Measurements from ENCODE around the gene VIL1.

VIL1 gene

GRCh38 chr2:218398437-218399390, 20.2 kb upstream of the VIL1 start:
- no peak for TF ChIP-seq TCF4 (CRISPR knock-in tag; IDR thresholded peaks at IDR 0.05; ENCODE audit: borderline replicate concordance)
- TF ChIP-seq GLIS3 (CRISPR knock-in tag; IDR thresholded peaks at IDR 0.05): no peak
- no peak for TF ChIP-seq BACH2 (CRISPR knock-in tag; IDR thresholded peaks at IDR 0.05; ENCODE audit: borderline replicate concordance)
- no peak for TF ChIP-seq SNAI2 (CRISPR knock-in tag; IDR thresholded peaks at IDR 0.05)
- no peak for TF ChIP-seq OSR1 (CRISPR knock-in tag; IDR thresholded peaks at IDR 0.05)
- no peak for TF ChIP-seq ISL1 (CRISPR knock-in tag; IDR thresholded peaks at IDR 0.05)
- no peak for TF ChIP-seq ARNTL (CRISPR knock-in tag; IDR thresholded peaks at IDR 0.05; ENCODE audit: borderline replicate concordance, low read depth)
- no peak for TF ChIP-seq TOX (CRISPR knock-in tag; IDR thresholded peaks at IDR 0.05; ENCODE audit: borderline replicate concordance)
- TF ChIP-seq ZFP30 (CRISPR knock-in tag; IDR thresholded peaks at IDR 0.05): no peak
- TF ChIP-seq ZNF8 (CRISPR knock-in tag; IDR thresholded peaks at IDR 0.05): no peak
- TF ChIP-seq, protein P1, sequence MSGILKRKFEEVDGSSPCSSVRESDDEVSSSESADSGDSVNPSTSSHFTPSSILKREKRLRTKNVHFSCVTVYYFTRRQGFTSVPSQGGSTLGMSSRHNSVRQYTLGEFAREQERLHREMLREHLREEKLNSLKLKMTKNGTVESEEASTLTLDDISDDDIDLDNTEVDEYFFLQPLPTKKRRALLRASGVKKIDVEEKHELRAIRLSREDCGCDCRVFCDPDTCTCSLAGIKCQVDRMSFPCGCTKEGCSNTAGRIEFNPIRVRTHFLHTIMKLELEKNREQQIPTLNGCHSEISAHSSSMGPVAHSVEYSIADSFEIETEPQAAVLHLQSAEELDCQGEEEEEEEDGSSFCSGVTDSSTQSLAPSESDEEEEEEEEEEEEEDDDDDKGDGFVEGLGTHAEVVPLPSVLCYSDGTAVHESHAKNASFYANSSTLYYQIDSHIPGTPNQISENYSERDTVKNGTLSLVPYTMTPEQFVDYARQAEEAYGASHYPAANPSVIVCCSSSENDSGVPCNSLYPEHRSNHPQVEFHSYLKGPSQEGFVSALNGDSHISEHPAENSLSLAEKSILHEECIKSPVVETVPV (CRISPR knock-in tag; IDR thresholded peaks at IDR 0.05): no peak
- TF ChIP-seq, protein P2, sequence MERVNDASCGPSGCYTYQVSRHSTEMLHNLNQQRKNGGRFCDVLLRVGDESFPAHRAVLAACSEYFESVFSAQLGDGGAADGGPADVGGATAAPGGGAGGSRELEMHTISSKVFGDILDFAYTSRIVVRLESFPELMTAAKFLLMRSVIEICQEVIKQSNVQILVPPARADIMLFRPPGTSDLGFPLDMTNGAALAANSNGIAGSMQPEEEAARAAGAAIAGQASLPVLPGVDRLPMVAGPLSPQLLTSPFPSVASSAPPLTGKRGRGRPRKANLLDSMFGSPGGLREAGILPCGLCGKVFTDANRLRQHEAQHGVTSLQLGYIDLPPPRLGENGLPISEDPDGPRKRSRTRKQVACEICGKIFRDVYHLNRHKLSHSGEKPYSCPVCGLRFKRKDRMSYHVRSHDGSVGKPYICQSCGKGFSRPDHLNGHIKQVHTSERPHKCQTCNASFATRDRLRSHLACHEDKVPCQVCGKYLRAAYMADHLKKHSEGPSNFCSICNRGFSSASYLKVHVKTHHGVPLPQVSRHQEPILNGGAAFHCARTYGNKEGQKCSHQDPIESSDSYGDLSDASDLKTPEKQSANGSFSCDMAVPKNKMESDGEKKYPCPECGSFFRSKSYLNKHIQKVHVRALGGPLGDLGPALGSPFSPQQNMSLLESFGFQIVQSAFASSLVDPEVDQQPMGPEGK (CRISPR knock-in tag; IDR thresholded peaks at IDR 0.05; ENCODE audit: borderline replicate concordance): no peak
- TF ChIP-seq PPARA (CRISPR knock-in tag; IDR thresholded peaks at IDR 0.05; ENCODE audit: borderline replicate concordance): no peak
- TF ChIP-seq, protein P3, sequence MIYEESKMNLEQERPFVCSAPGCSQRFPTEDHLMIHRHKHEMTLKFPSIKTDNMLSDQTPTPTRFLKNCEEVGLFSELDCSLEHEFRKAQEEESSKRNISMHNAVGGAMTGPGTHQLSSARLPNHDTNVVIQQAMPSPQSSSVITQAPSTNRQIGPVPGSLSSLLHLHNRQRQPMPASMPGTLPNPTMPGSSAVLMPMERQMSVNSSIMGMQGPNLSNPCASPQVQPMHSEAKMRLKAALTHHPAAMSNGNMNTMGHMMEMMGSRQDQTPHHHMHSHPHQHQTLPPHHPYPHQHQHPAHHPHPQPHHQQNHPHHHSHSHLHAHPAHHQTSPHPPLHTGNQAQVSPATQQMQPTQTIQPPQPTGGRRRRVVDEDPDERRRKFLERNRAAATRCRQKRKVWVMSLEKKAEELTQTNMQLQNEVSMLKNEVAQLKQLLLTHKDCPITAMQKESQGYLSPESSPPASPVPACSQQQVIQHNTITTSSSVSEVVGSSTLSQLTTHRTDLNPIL (CRISPR knock-in tag; IDR thresholded peaks at IDR 0.05; ENCODE audit: low read depth): no peak
- TF ChIP-seq ZNF70 (CRISPR knock-in tag; IDR thresholded peaks at IDR 0.05): no peak
- no peak for TF ChIP-seq CSDC2 (CRISPR knock-in tag; IDR thresholded peaks at IDR 0.05)
- no peak for TF ChIP-seq ZC3H10 (CRISPR knock-in tag; IDR thresholded peaks at IDR 0.05)
- TF ChIP-seq RARB (CRISPR knock-in tag; IDR thresholded peaks at IDR 0.05): no peak
- TF ChIP-seq, protein P4, sequence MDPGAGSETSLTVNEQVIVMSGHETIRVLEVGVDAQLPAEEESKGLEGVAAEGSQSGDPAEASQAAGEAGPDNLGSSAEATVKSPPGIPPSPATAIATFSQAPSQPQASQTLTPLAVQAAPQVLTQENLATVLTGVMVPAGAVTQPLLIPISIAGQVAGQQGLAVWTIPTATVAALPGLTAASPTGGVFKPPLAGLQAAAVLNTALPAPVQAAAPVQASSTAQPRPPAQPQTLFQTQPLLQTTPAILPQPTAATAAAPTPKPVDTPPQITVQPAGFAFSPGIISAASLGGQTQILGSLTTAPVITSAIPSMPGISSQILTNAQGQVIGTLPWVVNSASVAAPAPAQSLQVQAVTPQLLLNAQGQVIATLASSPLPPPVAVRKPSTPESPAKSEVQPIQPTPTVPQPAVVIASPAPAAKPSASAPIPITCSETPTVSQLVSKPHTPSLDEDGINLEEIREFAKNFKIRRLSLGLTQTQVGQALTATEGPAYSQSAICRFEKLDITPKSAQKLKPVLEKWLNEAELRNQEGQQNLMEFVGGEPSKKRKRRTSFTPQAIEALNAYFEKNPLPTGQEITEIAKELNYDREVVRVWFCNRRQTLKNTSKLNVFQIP (CRISPR knock-in tag; IDR thresholded peaks at IDR 0.05; ENCODE audit: borderline replicate concordance, low read depth): no peak
- ATAC-seq: peak; percentile 3

GRCh38 chr2:218399391-218400166, 19.3 kb upstream of the VIL1 start, which contains the start of gene CTDSP1:
TSS of gene CTDSP1 (plus strand) at chr2:218399868. CDS start at chr2:218400091, 223 bp downstream.
- TF ChIP-seq, protein P5, sequence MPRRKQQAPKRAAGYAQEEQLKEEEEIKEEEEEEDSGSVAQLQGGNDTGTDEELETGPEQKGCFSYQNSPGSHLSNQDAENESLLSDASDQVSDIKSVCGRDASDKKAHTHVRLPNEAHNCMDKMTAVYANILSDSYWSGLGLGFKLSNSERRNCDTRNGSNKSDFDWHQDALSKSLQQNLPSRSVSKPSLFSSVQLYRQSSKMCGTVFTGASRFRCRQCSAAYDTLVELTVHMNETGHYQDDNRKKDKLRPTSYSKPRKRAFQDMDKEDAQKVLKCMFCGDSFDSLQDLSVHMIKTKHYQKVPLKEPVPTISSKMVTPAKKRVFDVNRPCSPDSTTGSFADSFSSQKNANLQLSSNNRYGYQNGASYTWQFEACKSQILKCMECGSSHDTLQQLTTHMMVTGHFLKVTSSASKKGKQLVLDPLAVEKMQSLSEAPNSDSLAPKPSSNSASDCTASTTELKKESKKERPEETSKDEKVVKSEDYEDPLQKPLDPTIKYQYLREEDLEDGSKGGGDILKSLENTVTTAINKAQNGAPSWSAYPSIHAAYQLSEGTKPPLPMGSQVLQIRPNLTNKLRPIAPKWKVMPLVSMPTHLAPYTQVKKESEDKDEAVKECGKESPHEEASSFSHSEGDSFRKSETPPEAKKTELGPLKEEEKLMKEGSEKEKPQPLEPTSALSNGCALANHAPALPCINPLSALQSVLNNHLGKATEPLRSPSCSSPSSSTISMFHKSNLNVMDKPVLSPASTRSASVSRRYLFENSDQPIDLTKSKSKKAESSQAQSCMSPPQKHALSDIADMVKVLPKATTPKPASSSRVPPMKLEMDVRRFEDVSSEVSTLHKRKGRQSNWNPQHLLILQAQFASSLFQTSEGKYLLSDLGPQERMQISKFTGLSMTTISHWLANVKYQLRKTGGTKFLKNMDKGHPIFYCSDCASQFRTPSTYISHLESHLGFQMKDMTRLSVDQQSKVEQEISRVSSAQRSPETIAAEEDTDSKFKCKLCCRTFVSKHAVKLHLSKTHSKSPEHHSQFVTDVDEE (CRISPR knock-in tag; IDR thresholded peaks at IDR 0.05): peak; percentile 26; the same call in 1 of the 2 replicates
- no peak for TF ChIP-seq ARNTL (CRISPR knock-in tag; IDR thresholded peaks at IDR 0.05; ENCODE audit: borderline replicate concordance, low read depth)
- ATAC-seq: peak; percentile 65
